ENCODE results near the gene ANKRD28. TPM values are rescaled to one million over a fixed set of nuclear protein-coding genes. Genes with fewer than 3 reads are reported as not detected.

The ANKRD28 gene
- total RNA-seq, 2 experiments from 2014 or later: 52.9 to 59.9 TPM

- Histone ChIP-seq H3K9me2 (ENCODE audit: insufficient read depth, low read length) (no peaks in the 10 kb centered on the region), H3K79me2 (ENCODE audit: insufficient read depth, low read depth, low read length) (peaks cover 8% of the 10 kb centered on the region; the same call in 1 of the 2 replicates), H3K36me3 (ENCODE audit: insufficient read depth, low read length) (peaks cover 3% of the 10 kb centered on the region; the same call in 1 of the 2 replicates), H3K4me3 (ENCODE audit: low read depth, low read length, poor library complexity, severe bottlenecking) (no peak overlapping the region), H3K4me2 (ENCODE audit: low read length) (no peak overlapping the region), H3K4me1 (ENCODE audit: insufficient read depth, low read length, poor library complexity, severe bottlenecking) (no peaks in the 10 kb centered on the region), H2AFZ (ENCODE audit: low read length) (no peak overlapping the region), H3K9me3 (ENCODE audit: low read length) (no peaks in the 10 kb centered on the region), H3K27ac (ENCODE audit: low read depth, low read length, poor library complexity, severe bottlenecking) (no peak overlapping the region), H4K20me1 (ENCODE audit: insufficient read depth, low read length) (no peaks in the 10 kb centered on the region)
- no TSS peak for BruUV-seq (replicated peaks)
- ChIA-PET POLR2A (interaction anchor here (0.6 to 2.4 kb wide), 3 partner anchors 11 to 28 kb away, joined by 3 to 8 read pairs (median 4); no protein-coding TSS in a partner anchor), CTCF (ENCODE audit: unreplicated experiment) (no interaction called here)
- intact Hi-C loops (cut with micrococcal nuclease; ENCODE audit: unreplicated experiment): no loop called here
- DNase-seq (ENCODE audit: low spot score): no peak
- TF ChIP-seq EZH2phosphoT487 (IDR thresholded peaks at IDR 0.05; ENCODE audit: borderline replicate concordance, low read depth, low read length): no peak
- no peak for TF ChIP-seq CTCF (conservative IDR thresholded peaks at IDR 0.05; ENCODE audit: low read length)
Observed at GRCh38 chr3:15769256-15769915, 28.4 kb downstream of the ANKRD28 start.

- no peaks in the 10 kb centered on the region for H3K4me1 ChIP-seq (ENCODE audit: insufficient read depth, low read length, poor library complexity, severe bottlenecking)
- DNase-seq (ENCODE audit: low spot score): no peak
- intact Hi-C loops (cut with micrococcal nuclease; ENCODE audit: unreplicated experiment): no loop called here
- no peaks in the 10 kb centered on the region for H3K9me3 ChIP-seq (ENCODE audit: low read length)
- BruUV-seq (replicated peaks): no TSS peak
- peaks cover 8% of the 10 kb centered on the region; the same call in 1 of the 2 replicates for H3K79me2 ChIP-seq (ENCODE audit: insufficient read depth, low read depth, low read length)
- CTCF ChIA-PET (ENCODE audit: unreplicated experiment): interaction anchor here (0.6 kb wide), 1 partner anchor 9 kb away, joined by 5 read pairs; no protein-coding TSS in a partner anchor
- H2AFZ ChIP-seq (ENCODE audit: low read length): no peak overlapping the region
- H3K9me2 ChIP-seq (ENCODE audit: insufficient read depth, low read length): no peaks in the 10 kb centered on the region
- H3K36me3 ChIP-seq (ENCODE audit: insufficient read depth, low read length): peaks cover 11% of the 10 kb centered on the region; the same call in 1 of the 2 replicates
- H3K4me2 ChIP-seq (ENCODE audit: low read length): no peak overlapping the region
- H3K4me3 ChIP-seq (ENCODE audit: low read depth, low read length, poor library complexity, severe bottlenecking): no peak overlapping the region
- no peak for TF ChIP-seq CTCF (conservative IDR thresholded peaks at IDR 0.05; ENCODE audit: low read length)
- no peak for TF ChIP-seq EZH2phosphoT487 (IDR thresholded peaks at IDR 0.05; ENCODE audit: borderline replicate concordance, low read depth, low read length)
- no peaks in the 10 kb centered on the region for H4K20me1 ChIP-seq (ENCODE audit: insufficient read depth, low read length)
- POLR2A ChIA-PET: interaction anchor here (0.6 to 2.4 kb wide), 3 partner anchors 10 to 28 kb away, joined by 3 to 8 read pairs (median 4); no protein-coding TSS in a partner anchor
- H3K27ac ChIP-seq (ENCODE audit: low read depth, low read length, poor library complexity, severe bottlenecking): no peak overlapping the region
Observed at GRCh38 chr3:15768421-15769255, 29.1 kb downstream of the ANKRD28 start.
